A549 (cell line): Measurements from ENCODE around the gene DOCK9. TPM values are rescaled to one million over a fixed set of nuclear protein-coding genes. Genes with fewer than 3 reads are reported as not detected.

Source experiments
- ATAC-seq, 2 experiments: fragments of 200-7000 bp in 1 of 2; fragments of >200 bp in 1 of 2; cut with Nextera tagmentation in 1 of 2; cut with Tn5 transposase in 1 of 2; 3 replicates each; pipeline versions ENCODE4 v1.8.0 to v1.9.1; 2018 to 2020; ENCODE audit warnings: mild to moderate bottlenecking in 1 of 2, moderate library complexity in 1 of 2
- CTCF ChIA-PET: fragments of 300-600 bp; sonication (Branson Sonifier 250); formaldehyde crosslinking; extraction: SDS; loops from one replicate; lab custom pipeline; 2021; ENCODE audit warnings: antibody characterized with exemption, inconsistent platforms; lab: Yijun Ruan, JAX
- POLR2A ChIA-PET: fragments of 350-600 bp; formaldehyde crosslinking; extraction: SDS; loops from one replicate; lab custom pipeline; 2021; ENCODE audit warnings: antibody characterized with exemption, inconsistent platforms; lab: Yijun Ruan, JAX
- DNase-seq, 2 experiments: peaks; one replicate each; pipeline versions ENCODE4 v3.0.0 to v3.0.0-alpha.2; 2011 to 2016; ENCODE audit warnings: low read depth in 1 of 2, low spot score in 1 of 2
- FAIRE-seq: peaks from 2 replicates; lab custom pipeline; 2011; peaks lifted over from hg19 to GRCh38; lab: Jason Lieb, UNC
- H3K27ac ChIP-seq, 2 experiments: fragments of >200 bp; sonication (Bioruptor Twin); formaldehyde crosslinking; 3 replicates each; pipeline ENCODE4 v1.5.1; 2016 to 2017
- H3K4me1 ChIP-seq: fragments of >200 bp; sonication (Bioruptor Twin); formaldehyde crosslinking; 3 replicates; pipeline ENCODE4 v1.6.1; 2016
- H3K4me2 ChIP-seq: fragments of >200 bp; sonication (Bioruptor Twin); formaldehyde crosslinking; 3 replicates; pipeline ENCODE4 v1.6.1; 2016
- H3K4me3 ChIP-seq: fragments of >200 bp; sonication (Bioruptor Twin); formaldehyde crosslinking; 3 replicates; pipeline ENCODE4 v1.5.1; 2016
- H3K9me3 ChIP-seq: fragments of >200 bp; sonication (Bioruptor Twin); formaldehyde crosslinking; 3 replicates; pipeline ENCODE4 v1.6.1; 2016
- CEBPB ChIP-seq, 2 experiments: fragments of >200 bp in 1 of 2; sonication (Bioruptor Twin) in 1 of 2; formaldehyde crosslinking in 1 of 2; IDR thresholded peaks; 2 replicates each; pipeline ENCODE4 v1.6.1; 2012 to 2016
- CHD4 ChIP-seq: fragments of 200-600 bp; sonication (generic); IDR thresholded peaks from 2 replicates; pipeline ENCODE4 v1.6.1; 2016; ENCODE audit warnings: antibody characterized with exemption, mild to moderate bottlenecking, borderline replicate concordance
- EHF ChIP-seq: fragments of 250-450 bp; sonication (Bioruptor Pico); IDR thresholded peaks from 2 replicates; pipeline ENCODE4 v1.5.0; 2020; ENCODE audit warnings: mild to moderate bottlenecking
- ESRRA ChIP-seq: fragments of 150-350 bp; IDR thresholded peaks from 2 replicates; pipeline ENCODE4 v1.6.1; 2014; ENCODE audit warnings: mild to moderate bottlenecking, low read length, borderline replicate concordance
- FOXS1 ChIP-seq: fragments of 250-450 bp; sonication (Bioruptor Pico); IDR thresholded peaks from 2 replicates; pipeline ENCODE4 v1.5.0; 2020; ENCODE audit warnings: mild to moderate bottlenecking, moderate library complexity
- HDAC2 ChIP-seq: fragments of 200-600 bp; sonication (generic); IDR thresholded peaks from 2 replicates; pipeline ENCODE4 v1.6.1; 2016
- HOXA7 ChIP-seq: fragments of 250-450 bp; sonication (Bioruptor Pico); IDR thresholded peaks from 2 replicates; pipeline ENCODE4 v1.5.0; 2020; ENCODE audit warnings: mild to moderate bottlenecking, moderate library complexity
- HOXB13 ChIP-seq: fragments of 250-450 bp; sonication (Bioruptor Pico); IDR thresholded peaks from 2 replicates; pipeline ENCODE4 v1.5.0; 2020; ENCODE audit warnings: low read depth, mild to moderate bottlenecking, moderate library complexity
- JUN ChIP-seq, 2 experiments: fragments of >200 bp; sonication (Bioruptor Twin); formaldehyde crosslinking; IDR thresholded peaks; 2 replicates in 1 of 2; 3 replicates in 1 of 2; pipeline ENCODE4 v1.6.1; 2016 to 2017
- JUNB ChIP-seq: fragments of >200 bp; sonication (Bioruptor Twin); formaldehyde crosslinking; IDR thresholded peaks from 2 replicates; pipeline ENCODE4 v1.6.1; 2016
- KDM5A ChIP-seq: fragments of 200-600 bp; sonication (generic); IDR thresholded peaks from 2 replicates; pipeline ENCODE4 v1.6.1; 2016; ENCODE audit warnings: antibody characterized with exemption, mild to moderate bottlenecking
- MYC ChIP-seq: IDR thresholded peaks from 2 replicates; pipeline ENCODE4 v1.6.1; 2012; ENCODE audit warnings: mild to moderate bottlenecking, inconsistent platforms, low read length, improper control_type of control experiment, borderline replicate concordance
- POLR2A ChIP-seq: IDR thresholded peaks from 2 replicates; pipeline ENCODE4 v1.6.1; 2012; ENCODE audit warnings: mild to moderate bottlenecking, low read length
- RFX5 ChIP-seq: fragments of 450-650 bp; IDR thresholded peaks from 2 replicates; pipeline ENCODE4 v1.7.1; 2014; ENCODE audit warnings: antibody characterized with exemption, mild to moderate bottlenecking, moderate library complexity
- SMC3 ChIP-seq: fragments of >200 bp; sonication (Bioruptor Twin); formaldehyde crosslinking; IDR thresholded peaks from 3 replicates; pipeline ENCODE4 v1.6.1; 2018; ENCODE audit warnings: inconsistent platforms
- TFCP2L1 ChIP-seq: fragments of 250-450 bp; sonication (Bioruptor Pico); IDR thresholded peaks from 2 replicates; pipeline ENCODE4 v1.5.0; 2021; ENCODE audit warnings: mild to moderate bottlenecking
- WGBS: methylation state at CpG from one replicate; pipeline ENCODE4 v1.1.6; 2017; ENCODE audit errors: missing lambda C conversion rate; 5-methylcytosine and 5-hydroxymethylcytosine counted together
- polyA plus RNA-seq, 4 experiments: library from polyadenylated mRNA; depleted of rRNA in 3 of 4; stranded (reverse); fragments of >200 nt; fragmentation: RNase III in 1 of 4; extraction: RNeasy Plus Mini Kit Qiagen cat#74134 plus additional on column Dnase treatment in 1 of 4; gene quantifications; 2 replicates in 3 of 4; 3 replicates in 1 of 4; pipeline ENCODE4 v1.2.3, GENCODE V29; 2011 to 2017
- TF ChIP-seq, protein P1 (sequence below): fragments of 150-350 bp; IDR thresholded peaks from 2 replicates; pipeline ENCODE4 v1.6.1; 2014; ENCODE audit warnings: low read depth, mild to moderate bottlenecking, low read length
- TF ChIP-seq, protein P2 (sequence below): fragments of 250-450 bp; sonication (Bioruptor Pico); IDR thresholded peaks from 2 replicates; pipeline ENCODE4 v1.5.0; 2021; ENCODE audit warnings: mild to moderate bottlenecking, moderate library complexity, borderline replicate concordance
- TF ChIP-seq, protein P3 (sequence below): IDR thresholded peaks from 2 replicates; pipeline ENCODE4 v1.6.1; 2012
- TF ChIP-seq, protein P4 (sequence below): fragments of >200 bp; sonication (Bioruptor Twin); formaldehyde crosslinking; IDR thresholded peaks from 3 replicates; pipeline ENCODE4 v1.5.1; 2016
- TF ChIP-seq, protein P5 (sequence below): fragments of 250-450 bp; sonication (Bioruptor Pico); IDR thresholded peaks from 2 replicates; pipeline ENCODE4 v1.5.0; 2020; ENCODE audit warnings: low read depth, mild to moderate bottlenecking, moderate library complexity
- TF ChIP-seq, protein P6 (sequence below): fragments of >200 bp; sonication (Bioruptor Twin); formaldehyde crosslinking; IDR thresholded peaks from 2 replicates; pipeline ENCODE4 v1.6.1; 2016

Gene DOCK9
- polyA plus RNA-seq, 2 of the 4 experiments (the other 2 are of a cell fraction): 34.0 to 43.9 TPM

DNA sequence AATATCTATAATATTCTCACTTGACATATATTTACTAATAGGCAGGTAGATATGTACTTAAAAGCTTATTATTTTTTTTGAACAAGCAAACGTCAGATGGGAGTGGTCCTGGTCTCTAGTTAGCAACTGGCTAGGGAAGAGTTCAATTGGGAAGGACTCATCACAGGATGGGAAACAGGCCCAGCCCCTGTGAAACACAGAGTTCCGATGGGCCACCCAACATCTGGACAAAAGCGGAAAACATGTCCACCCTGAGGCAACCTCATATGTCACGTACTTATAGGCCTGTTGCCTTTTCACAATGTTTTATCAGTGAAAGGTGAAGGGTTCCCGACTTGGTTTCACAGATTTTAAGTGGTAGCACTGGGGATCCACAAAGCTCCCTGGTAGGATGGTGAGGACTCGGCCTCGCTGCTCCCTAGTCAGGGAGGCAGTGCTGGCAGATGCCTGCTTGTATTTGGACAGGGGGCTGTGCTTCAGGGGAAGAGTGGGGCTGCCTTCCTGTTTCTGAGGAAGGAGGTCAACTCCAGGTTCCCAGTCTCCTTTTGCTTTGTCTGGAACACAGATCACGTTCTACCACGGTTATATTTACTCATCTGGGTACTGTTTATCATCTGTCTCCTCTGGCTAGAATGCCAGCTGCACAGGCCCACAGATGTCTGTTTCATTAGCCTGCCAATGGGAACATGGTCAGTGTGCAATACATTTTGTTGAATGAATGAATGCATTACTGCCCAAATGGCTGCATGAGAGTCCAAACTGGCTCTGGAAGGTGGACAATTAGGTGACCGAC lies 176.0 kb downstream of the DOCK9 start (continued):
- TF ChIP-seq TFCP2L1 (CRISPR knock-in tag) (no peak), HDAC2 (no peak), RFX5 (no peak)
- TF ChIP-seq, protein P1, sequence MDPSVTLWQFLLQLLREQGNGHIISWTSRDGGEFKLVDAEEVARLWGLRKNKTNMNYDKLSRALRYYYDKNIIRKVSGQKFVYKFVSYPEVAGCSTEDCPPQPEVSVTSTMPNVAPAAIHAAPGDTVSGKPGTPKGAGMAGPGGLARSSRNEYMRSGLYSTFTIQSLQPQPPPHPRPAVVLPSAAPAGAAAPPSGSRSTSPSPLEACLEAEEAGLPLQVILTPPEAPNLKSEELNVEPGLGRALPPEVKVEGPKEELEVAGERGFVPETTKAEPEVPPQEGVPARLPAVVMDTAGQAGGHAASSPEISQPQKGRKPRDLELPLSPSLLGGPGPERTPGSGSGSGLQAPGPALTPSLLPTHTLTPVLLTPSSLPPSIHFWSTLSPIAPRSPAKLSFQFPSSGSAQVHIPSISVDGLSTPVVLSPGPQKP: no peak
- TF ChIP-seq, protein P2, sequence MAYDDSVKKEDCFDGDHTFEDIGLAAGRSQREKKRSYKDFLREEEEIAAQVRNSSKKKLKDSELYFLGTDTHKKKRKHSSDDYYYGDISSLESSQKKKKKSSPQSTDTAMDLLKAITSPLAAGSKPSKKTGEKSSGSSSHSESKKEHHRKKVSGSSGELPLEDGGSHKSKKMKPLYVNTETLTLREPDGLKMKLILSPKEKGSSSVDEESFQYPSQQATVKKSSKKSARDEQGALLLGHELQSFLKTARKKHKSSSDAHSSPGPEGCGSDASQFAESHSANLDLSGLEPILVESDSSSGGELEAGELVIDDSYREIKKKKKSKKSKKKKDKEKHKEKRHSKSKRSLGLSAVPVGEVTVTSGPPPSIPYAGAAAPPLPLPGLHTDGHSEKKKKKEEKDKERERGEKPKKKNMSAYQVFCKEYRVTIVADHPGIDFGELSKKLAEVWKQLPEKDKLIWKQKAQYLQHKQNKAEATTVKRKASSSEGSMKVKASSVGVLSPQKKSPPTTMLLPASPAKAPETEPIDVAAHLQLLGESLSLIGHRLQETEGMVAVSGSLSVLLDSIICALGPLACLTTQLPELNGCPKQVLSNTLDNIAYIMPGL (CRISPR knock-in tag): no peak

DNA sequence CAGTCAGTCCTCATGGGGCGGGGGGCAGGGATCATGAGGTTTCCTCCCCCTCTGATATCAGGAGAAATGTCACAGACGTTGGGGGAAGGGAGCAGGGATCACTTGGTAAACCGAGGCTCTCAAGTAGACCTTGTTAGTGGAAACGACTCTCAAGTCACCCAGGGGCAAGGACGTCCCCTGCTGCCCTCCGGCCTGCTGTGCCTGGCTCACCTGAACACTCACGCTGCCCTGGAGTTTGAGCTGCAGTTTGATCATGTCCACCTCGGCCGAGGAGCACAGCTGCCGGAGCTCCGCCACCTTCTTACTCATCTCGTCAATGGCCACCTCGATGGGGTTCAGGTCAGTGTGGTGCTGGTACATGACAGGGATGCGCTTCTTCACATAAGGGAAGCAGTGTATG lies 177.8 kb downstream of the DOCK9 start:
- ChIA-PET POLR2A (no interaction called here), CTCF (interaction anchor here (0.7 kb wide), 1 partner anchor 263 kb away, joined by 3 read pairs; no protein-coding TSS in a partner anchor)
- TF ChIP-seq, protein P3, sequence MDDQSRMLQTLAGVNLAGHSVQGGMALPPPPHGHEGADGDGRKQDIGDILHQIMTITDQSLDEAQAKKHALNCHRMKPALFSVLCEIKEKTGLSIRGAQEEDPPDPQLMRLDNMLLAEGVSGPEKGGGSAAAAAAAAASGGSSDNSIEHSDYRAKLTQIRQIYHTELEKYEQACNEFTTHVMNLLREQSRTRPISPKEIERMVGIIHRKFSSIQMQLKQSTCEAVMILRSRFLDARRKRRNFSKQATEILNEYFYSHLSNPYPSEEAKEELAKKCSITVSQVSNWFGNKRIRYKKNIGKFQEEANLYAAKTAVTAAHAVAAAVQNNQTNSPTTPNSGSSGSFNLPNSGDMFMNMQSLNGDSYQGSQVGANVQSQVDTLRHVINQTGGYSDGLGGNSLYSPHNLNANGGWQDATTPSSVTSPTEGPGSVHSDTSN: no peak
- TF ChIP-seq CEBPB (IDR thresholded peaks at IDR 0.05) (no peak), JUN (IDR thresholded peaks at IDR 0.05) (no peak), EHF (CRISPR knock-in tag) (no peak), CHD4 (no peak), ESRRA (no peak), HOXA7 (CRISPR knock-in tag) (no peak), KDM5A (no peak), MYC (no peak), FOXS1 (CRISPR knock-in tag) (no peak), POLR2A (no peak), HOXB13 (CRISPR knock-in tag) (no peak), SMC3 (no peak), JUNB (no peak)
- TF ChIP-seq, protein P4, sequence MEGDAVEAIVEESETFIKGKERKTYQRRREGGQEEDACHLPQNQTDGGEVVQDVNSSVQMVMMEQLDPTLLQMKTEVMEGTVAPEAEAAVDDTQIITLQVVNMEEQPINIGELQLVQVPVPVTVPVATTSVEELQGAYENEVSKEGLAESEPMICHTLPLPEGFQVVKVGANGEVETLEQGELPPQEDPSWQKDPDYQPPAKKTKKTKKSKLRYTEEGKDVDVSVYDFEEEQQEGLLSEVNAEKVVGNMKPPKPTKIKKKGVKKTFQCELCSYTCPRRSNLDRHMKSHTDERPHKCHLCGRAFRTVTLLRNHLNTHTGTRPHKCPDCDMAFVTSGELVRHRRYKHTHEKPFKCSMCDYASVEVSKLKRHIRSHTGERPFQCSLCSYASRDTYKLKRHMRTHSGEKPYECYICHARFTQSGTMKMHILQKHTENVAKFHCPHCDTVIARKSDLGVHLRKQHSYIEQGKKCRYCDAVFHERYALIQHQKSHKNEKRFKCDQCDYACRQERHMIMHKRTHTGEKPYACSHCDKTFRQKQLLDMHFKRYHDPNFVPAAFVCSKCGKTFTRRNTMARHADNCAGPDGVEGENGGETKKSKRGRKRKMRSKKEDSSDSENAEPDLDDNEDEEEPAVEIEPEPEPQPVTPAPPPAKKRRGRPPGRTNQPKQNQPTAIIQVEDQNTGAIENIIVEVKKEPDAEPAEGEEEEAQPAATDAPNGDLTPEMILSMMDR: no peak
- TF ChIP-seq, protein P5, sequence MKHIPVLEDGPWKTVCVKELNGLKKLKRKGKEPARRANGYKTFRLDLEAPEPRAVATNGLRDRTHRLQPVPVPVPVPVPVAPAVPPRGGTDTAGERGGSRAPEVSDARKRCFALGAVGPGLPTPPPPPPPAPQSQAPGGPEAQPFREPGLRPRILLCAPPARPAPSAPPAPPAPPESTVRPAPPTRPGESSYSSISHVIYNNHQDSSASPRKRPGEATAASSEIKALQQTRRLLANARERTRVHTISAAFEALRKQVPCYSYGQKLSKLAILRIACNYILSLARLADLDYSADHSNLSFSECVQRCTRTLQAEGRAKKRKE (CRISPR knock-in tag): no peak
- TF ChIP-seq, protein P6, sequence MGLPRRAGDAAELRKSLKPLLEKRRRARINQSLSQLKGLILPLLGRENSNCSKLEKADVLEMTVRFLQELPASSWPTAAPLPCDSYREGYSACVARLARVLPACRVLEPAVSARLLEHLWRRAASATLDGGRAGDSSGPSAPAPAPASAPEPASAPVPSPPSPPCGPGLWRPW: no peak
- FAIRE-seq: no peak
- DNase-seq: no peak
- Histone ChIP-seq H3K4me1 (no peaks in the 10 kb centered on the region), H3K27ac (no peak overlapping the region), H3K4me2 (no peak overlapping the region), H3K4me3 (no peak overlapping the region), H3K9me3 (no peaks in the 10 kb centered on the region)
- 76% methylated on average over 7 of the region's 14 CpGs for WGBS
- no peak for ATAC-seq
